ENCODE results near the gene SLC30A7. TPM values are rescaled to one million over a fixed set of nuclear protein-coding genes. Genes with fewer than 3 reads are reported as not detected.

Gene SLC30A7
- total and polyA plus RNA-seq, 7 donors: 1.0 to 5.7 (median 4.8) TPM

DNA sequence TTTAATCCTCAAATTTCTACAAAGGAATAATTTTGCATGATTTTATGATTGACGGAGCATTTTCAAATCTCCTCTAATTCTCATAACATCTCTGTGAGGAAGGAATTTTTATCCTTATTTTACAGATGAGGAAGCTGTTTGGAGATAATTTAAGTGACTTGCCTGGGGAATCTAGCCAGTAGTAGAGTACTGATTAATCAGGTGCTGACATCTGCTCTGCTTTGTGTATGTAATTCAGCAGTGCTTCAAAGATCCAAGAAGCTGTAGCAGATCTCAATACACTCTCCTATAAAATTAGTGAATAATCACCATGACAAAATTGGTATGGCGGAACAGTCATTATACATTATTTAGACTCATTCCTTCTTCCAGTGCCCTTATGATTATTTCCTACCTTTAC is 83.7 kb downstream of the SLC30A7 start:
- WGBS, 3 donors: 99 to 100% (median 99%) methylated on average over 2 of the region's 2 CpGs
- ATAC-seq (no peak), DNase-seq (no peak)
- Histone ChIP-seq H3K4me3 (no peak overlapping the region), H3K4me1 (no peaks in the 10 kb centered on the region), H3K27me3 (ENCODE audit: insufficient read depth in 3 of 3, low read length in 2 of 3) (no peaks in the 10 kb centered on the region), H3K27ac (no peak overlapping the region), H3K36me3 (ENCODE audit: insufficient read depth in 1 of 2, low read depth in 1 of 2) (peaks cover 3 to 50% of the 10 kb centered on the region in 2 donors), H3K9me3 (no peaks in the 10 kb centered on the region)
- TF ChIP-seq, protein P1, sequence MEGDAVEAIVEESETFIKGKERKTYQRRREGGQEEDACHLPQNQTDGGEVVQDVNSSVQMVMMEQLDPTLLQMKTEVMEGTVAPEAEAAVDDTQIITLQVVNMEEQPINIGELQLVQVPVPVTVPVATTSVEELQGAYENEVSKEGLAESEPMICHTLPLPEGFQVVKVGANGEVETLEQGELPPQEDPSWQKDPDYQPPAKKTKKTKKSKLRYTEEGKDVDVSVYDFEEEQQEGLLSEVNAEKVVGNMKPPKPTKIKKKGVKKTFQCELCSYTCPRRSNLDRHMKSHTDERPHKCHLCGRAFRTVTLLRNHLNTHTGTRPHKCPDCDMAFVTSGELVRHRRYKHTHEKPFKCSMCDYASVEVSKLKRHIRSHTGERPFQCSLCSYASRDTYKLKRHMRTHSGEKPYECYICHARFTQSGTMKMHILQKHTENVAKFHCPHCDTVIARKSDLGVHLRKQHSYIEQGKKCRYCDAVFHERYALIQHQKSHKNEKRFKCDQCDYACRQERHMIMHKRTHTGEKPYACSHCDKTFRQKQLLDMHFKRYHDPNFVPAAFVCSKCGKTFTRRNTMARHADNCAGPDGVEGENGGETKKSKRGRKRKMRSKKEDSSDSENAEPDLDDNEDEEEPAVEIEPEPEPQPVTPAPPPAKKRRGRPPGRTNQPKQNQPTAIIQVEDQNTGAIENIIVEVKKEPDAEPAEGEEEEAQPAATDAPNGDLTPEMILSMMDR (IDR thresholded peaks at IDR 0.05): no peak
- intact Hi-C loops (cut with DNase I): no loop called here

DNA sequence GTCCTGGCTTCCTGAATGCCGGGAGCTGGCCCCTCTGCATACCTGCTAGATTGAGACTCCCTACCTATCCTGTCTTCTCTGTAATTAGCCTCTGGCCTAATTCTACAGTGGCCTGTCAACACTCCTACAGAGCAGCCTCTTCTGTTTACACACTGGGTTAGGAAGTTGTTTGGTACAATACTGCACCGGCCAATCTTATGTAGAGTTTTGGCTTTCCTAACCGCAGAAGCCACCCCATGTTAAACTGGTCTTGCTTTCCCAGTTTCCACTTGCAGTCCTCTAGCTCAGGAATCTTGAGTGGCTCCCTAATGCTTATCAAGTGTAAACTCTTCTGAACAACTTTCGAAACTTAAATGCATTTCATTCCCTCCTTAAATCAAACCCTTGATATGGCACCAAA is 86.9 kb downstream of the SLC30A7 start:
- 93 to 97% (median 96%) methylated on average over 4 of the region's 4 CpGs for WGBS, 3 donors
- Histone ChIP-seq H3K36me3 (ENCODE audit: insufficient read depth in 1 of 2, low read depth in 1 of 2) (peaks cover 3 to 24% of the 10 kb centered on the region in 2 donors), H3K27me3 (ENCODE audit: insufficient read depth in 3 of 3, low read length in 2 of 3) (no peaks in the 10 kb centered on the region), H3K4me3 (no peak overlapping the region), H3K9me3 (no peaks in the 10 kb centered on the region), H3K27ac (no peak overlapping the region), H3K4me1 (no peaks in the 10 kb centered on the region)
- DNase-seq: no peak
- ATAC-seq: no peak
- TF ChIP-seq, protein P1 (IDR thresholded peaks at IDR 0.05): no peak
- intact Hi-C loops (cut with DNase I): no loop called here

DNA sequence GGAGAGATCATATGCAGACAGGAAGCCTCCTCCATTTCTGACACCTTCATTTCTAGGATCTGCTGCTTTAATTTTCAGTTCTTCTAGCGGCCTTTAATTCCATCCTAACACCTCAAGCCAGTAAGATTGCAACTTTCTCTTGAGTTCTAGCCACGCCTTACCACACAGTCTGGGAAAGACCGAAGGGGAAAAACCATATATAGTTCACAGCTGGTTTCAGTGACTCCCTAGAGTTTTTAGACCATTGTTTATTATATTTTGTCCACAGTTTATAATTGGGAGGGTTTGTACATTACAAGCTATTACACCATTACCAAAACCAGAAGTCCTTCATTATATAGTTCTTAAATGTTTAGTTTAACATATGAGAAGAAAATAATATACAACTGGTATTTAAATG is 92.2 kb downstream of the SLC30A7 start:
- WGBS, 3 donors: 80 to 86% (median 85%) methylated on average over 3 of the region's 3 CpGs
- intact Hi-C loops (cut with DNase I): no loop called here
- H3K27ac ChIP-seq: no peak overlapping the region
- DNase-seq (no peak), ATAC-seq (no peak)
- H3K36me3 ChIP-seq (ENCODE audit: insufficient read depth in 1 of 2, low read depth in 1 of 2): peaks cover 3 to 55% of the 10 kb centered on the region in 2 donors
- no peak overlapping the region for H3K4me3 ChIP-seq
- no peaks in the 10 kb centered on the region for H3K9me3 ChIP-seq
- no peaks in the 10 kb centered on the region for H3K27me3 ChIP-seq (ENCODE audit: insufficient read depth in 3 of 3, low read length in 2 of 3)
- no peaks in the 10 kb centered on the region for H3K4me1 ChIP-seq
- TF ChIP-seq, protein P1 (IDR thresholded peaks at IDR 0.05): no peak

DNA sequence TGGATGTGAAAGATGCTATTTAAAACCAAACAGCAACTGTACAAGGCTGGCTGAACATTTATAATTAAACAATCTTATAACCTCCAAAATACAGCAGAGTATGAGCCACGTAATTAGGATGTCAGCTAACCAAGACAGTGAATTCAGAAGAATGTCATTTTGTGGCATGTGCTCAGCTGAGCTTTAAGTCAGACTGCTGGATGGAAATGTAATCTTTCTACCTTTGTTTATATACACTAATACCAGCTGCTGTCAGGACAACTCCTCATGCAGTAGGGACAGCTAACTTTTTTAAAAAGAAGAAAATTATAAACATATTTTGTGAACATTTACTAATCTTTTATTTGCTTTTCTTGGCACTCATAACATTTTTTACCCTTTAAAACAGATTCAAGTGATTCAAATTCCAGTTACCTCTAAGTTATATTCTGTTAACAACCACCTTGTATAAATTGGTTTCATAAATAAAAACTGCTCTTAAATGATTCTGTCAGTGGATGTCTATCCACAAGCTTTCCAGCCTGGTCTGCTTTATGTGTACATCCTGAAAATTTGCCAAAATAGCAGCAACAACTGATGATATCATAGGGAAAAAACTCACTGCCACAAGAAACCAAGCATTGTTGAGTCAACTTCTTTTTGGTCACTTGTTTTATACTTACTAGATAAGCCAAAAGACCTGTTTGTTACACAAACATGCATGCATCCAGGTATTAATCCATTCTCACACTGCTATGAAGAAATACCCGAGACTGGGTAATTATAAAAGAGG is 93.6 kb downstream of the SLC30A7 start:
- no peak for ATAC-seq
- Histone ChIP-seq H3K27me3 (ENCODE audit: insufficient read depth in 3 of 3, low read length in 2 of 3) (no peaks in the 10 kb centered on the region), H3K4me3 (no peak overlapping the region), H3K9me3 (no peaks in the 10 kb centered on the region), H3K4me1 (no peaks in the 10 kb centered on the region), H3K27ac (no peak overlapping the region), H3K36me3 (ENCODE audit: insufficient read depth in 1 of 2, low read depth in 1 of 2) (peaks cover 0 to 53% of the 10 kb centered on the region in 2 donors)
- no peak for DNase-seq
- intact Hi-C loops (cut with DNase I): no loop called here
- WGBS, 3 donors: 59 to 66% (median 60%) methylated on average over 2 of the region's 2 CpGs
- TF ChIP-seq, protein P1 (IDR thresholded peaks at IDR 0.05): no peak
